ENCODE data around the gene IYD.

DNA sequence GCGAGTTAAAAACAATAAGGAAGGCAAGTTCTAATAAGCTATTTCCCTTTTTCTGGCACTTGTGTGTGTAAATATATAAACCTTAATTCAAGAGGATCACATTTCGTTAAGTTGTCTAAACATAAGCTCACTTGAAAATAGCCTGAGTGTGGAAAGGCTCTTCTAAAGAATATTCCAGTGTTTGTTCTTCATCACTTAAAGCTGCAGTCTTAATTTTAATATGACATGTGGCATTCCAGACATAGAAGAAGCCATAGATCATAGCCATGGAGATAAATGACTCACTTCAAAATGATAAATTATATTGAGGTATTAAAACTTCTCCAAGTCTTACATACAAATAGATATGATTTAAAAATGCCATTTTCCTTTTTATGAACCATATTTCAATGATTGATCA lies 42.1 kb downstream of the IYD start:
- TF ChIP-seq, protein P1, sequence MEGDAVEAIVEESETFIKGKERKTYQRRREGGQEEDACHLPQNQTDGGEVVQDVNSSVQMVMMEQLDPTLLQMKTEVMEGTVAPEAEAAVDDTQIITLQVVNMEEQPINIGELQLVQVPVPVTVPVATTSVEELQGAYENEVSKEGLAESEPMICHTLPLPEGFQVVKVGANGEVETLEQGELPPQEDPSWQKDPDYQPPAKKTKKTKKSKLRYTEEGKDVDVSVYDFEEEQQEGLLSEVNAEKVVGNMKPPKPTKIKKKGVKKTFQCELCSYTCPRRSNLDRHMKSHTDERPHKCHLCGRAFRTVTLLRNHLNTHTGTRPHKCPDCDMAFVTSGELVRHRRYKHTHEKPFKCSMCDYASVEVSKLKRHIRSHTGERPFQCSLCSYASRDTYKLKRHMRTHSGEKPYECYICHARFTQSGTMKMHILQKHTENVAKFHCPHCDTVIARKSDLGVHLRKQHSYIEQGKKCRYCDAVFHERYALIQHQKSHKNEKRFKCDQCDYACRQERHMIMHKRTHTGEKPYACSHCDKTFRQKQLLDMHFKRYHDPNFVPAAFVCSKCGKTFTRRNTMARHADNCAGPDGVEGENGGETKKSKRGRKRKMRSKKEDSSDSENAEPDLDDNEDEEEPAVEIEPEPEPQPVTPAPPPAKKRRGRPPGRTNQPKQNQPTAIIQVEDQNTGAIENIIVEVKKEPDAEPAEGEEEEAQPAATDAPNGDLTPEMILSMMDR (IDR thresholded peaks at IDR 0.05): no peak
- TF ChIP-seq POLR2A (IDR thresholded peaks at IDR 0.05; ENCODE audit: low read length): no peak
